GM19238 (cell line): ENCODE measurements around the gene SHBG.
"Not testable (repeated sequence)": the region's sequence is repeated elsewhere in the genome, so short reads cannot be mapped to it uniquely, and the experiment has no call there.

ENCODE experiments used
- DNase-seq: peaks from one replicate; pipeline ENCODE4 v3.0.0; 2011; ENCODE audit warnings: low spot score; ENCODE audit not compliant: insufficient read length

The SHBG gene

GRCh38 chr17:7629939-7630571 is at the start of gene SHBG:
SHBG (plus strand) TSS chr17:7630135; CDS start chr17:7630173, 38 bp downstream.
- no peak for DNase-seq

DNA sequence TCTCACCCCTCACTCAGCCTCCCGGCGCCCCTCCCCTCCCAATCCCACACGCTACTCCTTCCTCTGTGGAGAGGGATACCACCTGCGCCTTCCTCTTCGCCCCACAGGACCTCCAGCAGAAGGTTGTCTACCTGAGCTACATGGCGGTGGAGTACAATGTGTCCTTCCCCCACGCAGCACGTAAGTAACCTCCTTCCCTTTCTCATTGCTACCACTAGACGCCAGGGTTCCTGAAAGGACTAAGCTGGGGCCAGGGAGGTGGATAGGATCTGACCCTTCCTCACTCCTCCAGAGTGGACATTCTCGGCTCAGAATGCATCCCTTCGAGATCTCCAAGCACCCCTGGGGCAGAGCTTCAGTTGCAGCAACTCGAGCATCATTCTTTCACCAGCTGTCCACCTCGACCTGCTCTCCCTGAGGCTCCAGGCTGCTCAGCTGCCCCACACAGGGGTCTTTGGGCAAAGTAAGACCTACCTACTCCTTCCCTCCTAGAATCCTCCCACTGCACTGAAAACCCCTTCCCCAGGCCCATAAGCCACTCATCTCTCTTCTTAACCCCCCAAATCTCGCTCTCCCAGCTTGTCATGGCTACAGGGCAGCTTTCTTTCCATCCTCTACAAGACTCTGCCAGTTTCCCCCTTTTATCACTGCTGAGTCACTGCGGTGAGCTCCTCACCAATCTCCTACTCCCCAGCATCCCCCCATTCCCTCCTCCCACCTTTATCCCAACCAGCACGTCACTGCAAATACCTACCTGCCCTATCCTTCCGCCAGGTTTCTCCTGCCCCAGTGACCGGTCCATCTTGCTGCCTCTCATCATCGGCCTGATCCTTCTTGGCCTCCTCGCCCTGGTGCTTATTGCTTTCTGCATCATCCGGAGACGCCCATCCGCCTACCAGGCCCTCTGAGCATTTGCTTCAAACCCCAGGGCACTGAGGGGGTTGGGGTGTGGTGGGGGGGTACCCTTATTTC is 49.0 kb upstream of the SHBG start:
- DNase-seq, result no peak

DNA sequence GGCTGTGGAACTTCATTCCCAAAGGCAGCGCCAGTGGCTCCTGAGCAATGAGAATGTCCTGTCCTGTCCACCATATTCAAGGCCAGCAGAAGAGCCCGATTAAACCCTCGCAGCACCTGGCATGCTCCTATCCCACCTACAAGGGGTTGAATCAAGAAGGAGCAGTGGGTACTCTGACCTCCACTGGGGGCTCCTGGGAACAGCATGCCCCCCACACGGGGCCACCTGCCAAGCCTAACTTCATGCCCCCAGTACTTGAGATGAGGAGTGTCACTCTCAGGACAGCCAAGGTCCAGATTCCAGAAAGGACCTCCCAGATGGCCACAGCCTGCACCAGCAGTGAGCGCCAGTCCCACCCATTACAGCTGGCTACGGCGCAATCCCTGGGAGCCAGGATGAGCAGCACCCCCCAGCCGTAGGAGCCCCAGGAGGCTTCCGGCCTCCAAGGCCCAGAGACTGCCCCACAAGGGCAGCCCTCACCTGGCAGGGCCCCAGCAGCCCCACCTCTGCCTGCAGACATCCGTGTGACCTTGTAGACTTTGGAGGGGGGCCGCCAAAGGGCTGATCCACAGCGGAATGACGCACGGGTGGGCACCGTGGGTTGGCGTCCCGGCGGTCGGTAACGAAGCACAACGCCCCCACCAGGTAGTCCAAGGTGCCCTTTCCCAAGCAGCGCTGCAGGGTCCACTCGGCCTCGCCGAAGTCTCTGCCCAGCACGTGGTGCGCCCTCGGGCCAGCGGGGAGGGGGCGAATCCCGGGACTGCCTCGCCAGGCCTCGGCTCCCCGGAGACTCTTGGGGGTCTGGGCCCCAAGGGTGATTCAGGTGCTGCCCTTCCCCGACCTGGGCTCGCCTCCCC is 47.3 kb upstream of the SHBG start:
- DNase-seq, result no peak

- DNase-seq, result peak; percentile 85
Observed at GRCh38 chr17:7583253-7584109, 46.5 kb upstream of the SHBG start, which contains the start of gene MPDU1. MPDU1 (plus strand) TSS chr17:7583852; CDS start chr17:7583863, 11 bp downstream.

DNA sequence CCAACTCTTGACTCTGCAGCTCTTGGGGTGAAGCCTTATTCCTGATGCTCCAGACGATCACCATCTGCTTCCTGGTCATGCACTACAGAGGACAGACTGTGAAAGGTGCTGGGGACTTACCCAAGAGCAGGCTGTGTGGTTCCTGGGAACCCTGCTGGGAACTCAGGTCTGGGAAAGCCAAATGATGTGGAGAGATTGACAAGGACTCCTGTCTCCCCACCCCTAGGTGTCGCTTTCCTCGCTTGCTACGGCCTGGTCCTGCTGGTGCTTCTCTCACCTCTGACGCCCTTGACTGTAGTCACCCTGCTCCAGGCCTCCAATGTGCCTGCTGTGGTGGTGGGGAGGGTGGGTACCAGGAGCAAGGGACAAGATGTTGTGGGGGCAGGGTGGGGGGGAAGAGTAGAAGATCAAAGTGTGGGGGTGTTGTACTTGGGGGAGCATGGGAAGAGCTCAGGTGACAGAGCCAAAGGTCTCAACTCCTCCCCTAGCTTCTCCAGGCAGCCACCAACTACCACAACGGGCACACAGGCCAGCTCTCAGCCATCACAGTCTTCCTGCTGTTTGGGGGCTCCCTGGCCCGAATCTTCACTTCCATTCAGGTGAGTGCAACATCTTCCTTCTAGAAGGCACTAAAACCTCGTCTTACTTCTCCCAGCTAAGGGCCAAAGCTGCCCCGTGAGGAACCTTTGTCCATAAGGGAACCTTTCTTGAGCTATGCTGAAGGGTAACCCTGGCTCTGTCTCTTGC is 43.1 kb upstream of the SHBG start:
- no peak for DNase-seq

DNA sequence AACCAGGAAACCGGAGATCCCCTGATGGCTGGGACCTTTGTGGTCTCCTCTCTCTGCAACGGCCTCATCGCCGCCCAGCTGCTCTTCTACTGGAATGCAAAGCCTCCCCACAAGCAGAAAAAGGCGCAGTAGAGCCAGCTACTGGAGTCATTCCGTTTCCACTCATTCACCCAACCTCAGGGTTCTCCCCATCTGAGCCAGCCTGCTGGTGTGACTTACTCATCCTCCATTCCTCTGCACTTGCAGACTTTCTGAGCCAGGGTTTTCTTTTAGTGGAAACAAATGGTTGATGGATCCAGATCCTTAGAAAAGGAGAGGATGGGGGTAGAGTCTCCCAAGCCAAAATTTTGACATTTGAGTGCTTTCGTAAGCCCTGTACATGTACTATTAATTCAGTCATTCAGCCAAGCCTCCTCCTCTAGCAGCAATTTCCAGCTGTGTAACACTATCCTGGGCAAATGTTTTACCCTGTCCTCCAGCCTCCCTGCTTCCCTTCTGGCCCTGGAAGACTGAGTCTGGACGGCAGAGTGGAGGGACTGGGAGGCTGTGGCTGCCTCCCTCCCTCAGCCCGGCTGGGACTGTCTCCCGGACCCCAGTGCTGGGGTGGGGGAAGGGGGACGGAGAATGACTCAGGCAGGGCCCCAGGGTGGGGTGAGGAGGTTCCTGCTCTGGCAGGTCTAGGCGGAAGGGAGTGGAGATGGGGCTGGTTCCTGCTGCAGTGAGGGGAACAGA is 42.3 kb upstream of the SHBG start:
- no peak for DNase-seq

DNA sequence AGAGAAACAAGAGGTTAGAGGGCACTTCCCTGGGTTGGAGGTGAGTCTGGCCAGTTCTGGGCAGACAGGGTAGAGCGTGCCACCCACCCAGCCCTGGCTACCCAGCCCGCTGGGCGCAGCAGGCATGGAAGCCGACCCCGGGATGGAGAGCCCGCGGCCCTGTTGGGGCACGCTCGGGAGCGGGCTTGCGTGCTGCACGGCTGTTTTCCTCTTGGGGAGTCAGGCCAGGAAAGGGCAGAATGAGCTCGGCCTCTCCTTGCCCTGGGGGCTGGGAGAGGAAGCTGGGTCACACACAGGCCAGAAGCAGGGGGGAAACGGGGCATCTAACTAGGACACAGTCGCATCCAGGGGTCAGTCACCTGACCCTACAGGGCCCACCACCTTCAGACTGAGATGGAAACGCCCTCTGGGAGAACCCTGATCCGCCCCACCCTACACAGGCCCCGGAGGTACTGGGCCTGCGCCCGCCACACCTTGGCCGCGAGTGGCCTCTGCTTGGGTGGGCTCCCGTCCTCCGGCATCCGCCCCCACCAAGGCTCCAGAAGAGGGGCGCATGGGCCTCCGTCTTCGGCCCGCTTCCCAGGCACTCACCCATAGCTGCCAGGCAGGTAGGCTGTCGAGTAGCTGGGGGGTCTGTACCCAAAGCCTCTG is 41.3 kb upstream of the SHBG start:
- DNase-seq, result no peak

GRCh38 chr17:7589204-7589868 is 40.6 kb upstream of the SHBG start:
- DNase-seq, result peak; percentile 72

DNA sequence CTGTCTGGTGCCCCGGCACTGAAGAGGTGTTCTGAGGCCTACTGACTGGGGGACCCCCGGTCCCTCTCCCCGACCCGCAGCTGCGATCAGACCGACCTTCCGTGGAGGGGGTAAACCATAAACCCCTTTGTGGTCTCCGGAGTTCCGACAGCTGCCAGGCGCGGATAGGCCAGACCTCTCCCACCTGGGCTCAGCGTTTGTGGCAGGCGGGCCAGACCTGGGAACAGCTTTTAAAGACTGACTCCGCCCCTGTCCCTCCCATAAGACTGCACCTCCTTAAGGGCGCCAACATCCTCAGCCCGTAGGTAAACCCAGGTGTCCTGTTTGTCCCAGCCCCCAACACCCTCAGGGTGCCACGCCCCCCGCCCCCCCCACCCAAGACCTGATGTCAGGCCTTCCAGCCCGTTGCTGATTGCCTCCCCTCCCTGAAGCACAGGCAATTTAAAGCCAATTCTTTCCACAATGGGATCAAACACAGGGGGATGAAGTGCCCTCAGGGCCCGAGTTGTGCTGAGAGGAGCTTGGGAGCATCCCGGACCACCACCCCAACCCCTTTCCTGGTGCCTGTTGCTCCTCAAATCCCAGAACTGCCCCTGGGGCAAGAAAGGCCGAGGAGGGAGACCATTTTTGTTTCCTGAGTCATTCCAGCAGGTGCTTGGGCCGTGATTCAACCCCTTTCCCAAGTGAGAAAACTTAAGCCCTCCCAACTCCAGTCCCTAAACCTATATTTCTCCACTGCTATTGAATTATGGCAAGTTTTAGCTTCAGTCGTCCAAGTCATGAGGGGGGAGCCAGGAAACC is 39.8 kb upstream of the SHBG start, which contains the start of gene SOX15:
Gene SOX15 (minus strand): TSS at position 204 of the 801 bp plus-strand sequence. CDS start 418 bp downstream, outside the sequence.
- no peak for DNase-seq

- DNase-seq, result no peak
Observed at GRCh38 chr17:7590743-7591142, 39.2 kb upstream of the SHBG start.

DNA sequence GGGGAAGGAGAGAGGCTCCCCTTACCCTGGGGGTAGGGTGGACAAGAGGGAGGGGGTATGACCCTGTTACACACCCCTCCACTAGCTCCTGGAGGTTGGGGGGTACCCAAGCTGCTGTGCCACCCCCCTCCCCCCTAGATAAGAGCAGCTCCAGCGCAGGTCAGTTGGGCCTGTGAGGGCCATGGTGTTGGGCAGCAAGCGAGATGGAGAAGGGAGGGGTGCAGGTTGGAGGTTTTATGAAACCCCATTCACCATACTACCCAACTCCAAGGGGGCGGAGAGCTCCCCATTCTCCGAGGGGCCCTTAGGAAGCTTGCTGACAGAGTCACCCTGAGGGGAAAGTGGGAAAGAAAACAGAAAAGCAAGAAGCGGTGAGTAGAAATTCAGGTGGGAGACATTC is 38.3 kb upstream of the SHBG start:
- no peak for DNase-seq

- no peak for DNase-seq
Observed at GRCh38 chr17:7592422-7593021, 37.4 kb upstream of the SHBG start.

GRCh38 chr17:7593296-7593695 is 36.6 kb upstream of the SHBG start:
- DNase-seq, result no peak

DNA sequence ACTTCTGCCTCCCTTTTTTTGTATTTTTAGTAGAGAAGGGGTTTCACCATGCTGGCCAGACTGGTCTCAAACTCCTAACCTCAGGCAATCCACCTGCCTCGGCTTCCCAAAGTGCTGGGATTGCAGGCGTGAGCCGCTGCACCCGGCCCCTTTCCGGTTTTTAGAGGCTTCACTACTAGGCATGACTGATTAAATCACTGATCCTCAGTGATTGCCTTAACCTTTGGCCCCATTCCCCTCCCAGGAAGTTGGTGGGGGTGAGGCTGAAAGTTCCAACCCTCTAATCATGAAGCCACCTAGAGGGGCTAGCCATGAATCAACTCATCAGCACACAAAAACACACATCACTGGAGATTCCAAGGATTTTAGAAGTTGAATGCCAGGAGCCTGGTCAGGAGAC is 32.4 kb upstream of the SHBG start:
- not testable (repeated sequence) for DNase-seq

- DNase-seq, result no peak
Observed at GRCh38 chr17:7606280-7606679, 23.7 kb upstream of the SHBG start.

DNA sequence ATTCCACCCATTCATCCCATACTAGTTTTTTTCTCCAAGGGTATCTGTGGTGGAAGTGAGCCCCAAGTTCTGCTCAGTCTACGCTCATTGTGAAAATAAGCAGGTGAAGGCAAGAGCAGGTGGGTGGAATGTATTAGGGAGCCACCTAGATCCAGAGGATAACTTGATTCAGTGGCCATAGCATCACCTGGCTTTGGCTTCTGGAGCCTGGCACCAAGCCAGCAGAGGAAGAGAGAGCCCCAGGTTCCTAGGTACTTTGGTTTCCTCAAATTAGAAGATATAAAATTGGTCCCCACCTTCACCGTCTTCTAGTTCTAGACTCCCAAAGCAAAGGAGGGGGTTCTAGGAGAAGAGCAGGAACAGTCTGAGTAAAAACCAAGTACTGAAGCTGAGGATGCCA is 19.3 kb upstream of the SHBG start:
- DNase-seq, result no peak
